ENCODE data around the gene HECTD4. TPM values are rescaled to one million over a fixed set of nuclear protein-coding genes. Genes with fewer than 3 reads are reported as not detected.
"Not testable (repeated sequence)": the region's sequence is repeated elsewhere in the genome, so short reads cannot be mapped to it uniquely, and the experiment has no call there.

HECTD4 gene
- total and polyA plus RNA-seq, 10 donors, result 5.4 to 70.8 (median 50.1) TPM

DNA sequence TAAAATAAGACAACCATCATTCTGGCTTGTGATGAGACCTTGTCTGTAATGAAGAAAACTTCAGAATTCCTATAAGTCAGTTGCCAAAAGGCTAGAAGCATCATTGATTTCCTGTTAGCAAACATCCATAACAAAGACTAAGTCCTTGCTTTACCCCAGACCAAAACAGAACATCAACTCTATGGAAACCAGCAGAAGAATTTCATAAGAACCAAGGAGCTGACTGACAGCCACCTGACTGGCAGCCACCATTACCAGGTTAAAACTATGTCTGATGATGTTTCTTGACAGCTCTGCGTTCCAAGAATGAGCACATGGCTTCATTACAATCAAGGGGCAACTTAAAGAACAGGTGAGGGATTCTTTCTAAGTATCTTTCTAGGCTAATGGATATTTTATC, 29.3 kb downstream of the HECTD4 start:
- TF ChIP-seq, protein P1, sequence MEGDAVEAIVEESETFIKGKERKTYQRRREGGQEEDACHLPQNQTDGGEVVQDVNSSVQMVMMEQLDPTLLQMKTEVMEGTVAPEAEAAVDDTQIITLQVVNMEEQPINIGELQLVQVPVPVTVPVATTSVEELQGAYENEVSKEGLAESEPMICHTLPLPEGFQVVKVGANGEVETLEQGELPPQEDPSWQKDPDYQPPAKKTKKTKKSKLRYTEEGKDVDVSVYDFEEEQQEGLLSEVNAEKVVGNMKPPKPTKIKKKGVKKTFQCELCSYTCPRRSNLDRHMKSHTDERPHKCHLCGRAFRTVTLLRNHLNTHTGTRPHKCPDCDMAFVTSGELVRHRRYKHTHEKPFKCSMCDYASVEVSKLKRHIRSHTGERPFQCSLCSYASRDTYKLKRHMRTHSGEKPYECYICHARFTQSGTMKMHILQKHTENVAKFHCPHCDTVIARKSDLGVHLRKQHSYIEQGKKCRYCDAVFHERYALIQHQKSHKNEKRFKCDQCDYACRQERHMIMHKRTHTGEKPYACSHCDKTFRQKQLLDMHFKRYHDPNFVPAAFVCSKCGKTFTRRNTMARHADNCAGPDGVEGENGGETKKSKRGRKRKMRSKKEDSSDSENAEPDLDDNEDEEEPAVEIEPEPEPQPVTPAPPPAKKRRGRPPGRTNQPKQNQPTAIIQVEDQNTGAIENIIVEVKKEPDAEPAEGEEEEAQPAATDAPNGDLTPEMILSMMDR (IDR thresholded peaks at IDR 0.05 in 8 of 11, conservative IDR thresholded peaks at IDR 0.05 in 3 of 11), result no peak
- TF ChIP-seq POLR2A (IDR thresholded peaks at IDR 0.05), result no peak
- TF ChIP-seq POLR2AphosphoS5 (IDR thresholded peaks at IDR 0.05), result no peak
- intact Hi-C loops (cut with DNase I; ENCODE audit: low total_unique reads), result no loop called here
- Histone ChIP-seq H3K4me1 (peaks cover 0 to 77% (median 24%) of the 10 kb centered on the region in 6 donors), H3K27me3 (replicated peaks in 1 of 7) (no peaks in the 10 kb centered on the region), H3K9me3 (no peaks in the 10 kb centered on the region), H3K36me3 (no peaks in the 10 kb centered on the region), H3K4me3 (no peak overlapping the region), H3K27ac (peak overlapping the region in 2 of 8 donors; percentile 50 to 51)
- no peak for DNase-seq
- 96 to 100% (median 100%) methylated on average over 1 of the region's 1 CpG for WGBS, 5 donors

DNA sequence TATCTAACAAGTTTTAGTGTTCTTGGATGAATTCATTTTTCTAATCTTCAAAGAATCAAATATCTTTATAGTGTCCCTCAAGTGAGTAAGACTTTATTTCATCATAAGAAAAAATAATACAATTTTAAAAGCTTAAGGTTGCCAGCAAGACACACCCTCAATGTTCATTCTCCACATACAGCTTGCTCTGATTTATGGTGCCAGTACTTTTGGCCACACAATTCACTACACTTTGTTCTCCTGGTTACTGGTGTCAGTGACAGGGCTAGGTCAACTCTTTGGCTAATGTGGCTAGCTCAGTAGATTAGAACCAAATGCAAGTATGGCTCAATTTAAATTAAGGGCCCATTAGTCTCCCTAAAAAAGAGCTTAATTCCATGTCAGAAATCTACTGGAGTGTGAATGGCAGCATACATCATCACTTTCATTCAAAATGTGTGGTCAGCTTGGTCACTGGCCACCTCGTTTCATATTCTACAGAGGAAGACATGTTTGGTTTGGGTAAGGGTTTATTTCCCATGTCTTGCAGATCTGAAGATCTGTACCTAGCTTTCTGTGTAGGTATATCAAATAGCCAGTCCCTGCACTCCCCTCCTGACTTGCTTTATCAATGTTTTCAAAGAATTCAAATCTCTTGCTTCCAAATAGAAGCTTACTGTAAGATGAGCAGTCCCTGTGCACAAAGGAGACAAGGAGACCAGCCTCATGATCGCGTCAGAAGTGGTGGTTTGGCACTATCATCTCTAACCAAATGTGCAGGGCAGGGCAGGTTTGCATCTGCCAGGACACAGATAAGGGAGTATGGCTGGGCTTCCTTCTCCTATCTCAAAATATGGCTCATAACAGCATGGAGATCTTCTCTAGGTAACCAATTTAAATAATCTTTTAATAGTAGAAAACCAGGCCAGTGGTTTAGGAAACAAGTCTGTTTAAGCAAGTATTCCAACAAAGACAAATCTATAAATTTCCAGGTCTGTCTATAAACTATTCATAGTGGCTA, 31.3 kb downstream of the HECTD4 start:
- no peak overlapping the region for H3K4me3 ChIP-seq
- H3K36me3 ChIP-seq, result no peaks in the 10 kb centered on the region
- 45 to 70% (median 52%) methylated on average over 3 of the region's 3 CpGs for WGBS, 5 donors
- no peaks in the 10 kb centered on the region for H3K27me3 ChIP-seq (replicated peaks in 1 of 7)
- H3K9me3 ChIP-seq, result no peaks in the 10 kb centered on the region
- no peak for DNase-seq
- H3K4me1 ChIP-seq, result peaks cover 0 to 87% (median 35%) of the 10 kb centered on the region in 6 donors
- TF ChIP-seq POLR2AphosphoS5 (IDR thresholded peaks at IDR 0.05) (no peak), POLR2A (IDR thresholded peaks at IDR 0.05) (no peak)
- TF ChIP-seq, protein P1 (IDR thresholded peaks at IDR 0.05 in 8 of 11, conservative IDR thresholded peaks at IDR 0.05 in 3 of 11), result no peak
- intact Hi-C loops (cut with DNase I; ENCODE audit: low total_unique reads), result no loop called here
- no peak overlapping the region for H3K27ac ChIP-seq

DNA sequence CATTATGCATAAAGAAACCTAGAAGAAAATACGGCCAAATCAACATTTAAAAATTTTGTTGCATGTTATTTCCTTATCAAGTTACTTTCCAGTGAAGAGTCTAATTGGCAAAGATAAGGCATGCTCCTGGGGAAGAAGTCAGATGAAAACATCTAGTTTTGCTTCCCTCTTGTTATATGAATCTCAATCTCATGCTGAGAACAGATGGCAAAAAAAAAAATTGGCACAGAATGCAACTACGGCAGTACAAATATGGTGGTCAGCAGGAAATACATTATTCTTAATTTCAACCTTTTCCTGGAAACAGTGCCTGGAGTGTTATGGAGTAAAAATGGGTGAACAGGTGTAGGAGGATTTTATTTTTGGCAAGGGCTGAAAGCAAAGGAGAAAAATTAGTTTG, 32.8 kb downstream of the HECTD4 start:
- no peaks in the 10 kb centered on the region for H3K9me3 ChIP-seq
- H3K27me3 ChIP-seq (replicated peaks in 1 of 7), result no peaks in the 10 kb centered on the region
- no peak for DNase-seq
- H3K36me3 ChIP-seq, result no peaks in the 10 kb centered on the region
- peak overlapping the region in 1 of 8 donors; percentile 3 for H3K27ac ChIP-seq
- H3K4me3 ChIP-seq, result no peak overlapping the region
- H3K4me1 ChIP-seq, result peaks cover 0 to 92% (median 37%) of the 10 kb centered on the region in 6 donors
- TF ChIP-seq, protein P1 (IDR thresholded peaks at IDR 0.05 in 8 of 11, conservative IDR thresholded peaks at IDR 0.05 in 3 of 11), result no peak
- TF ChIP-seq POLR2A (IDR thresholded peaks at IDR 0.05) (no peak), POLR2AphosphoS5 (IDR thresholded peaks at IDR 0.05) (no peak)
- WGBS, 5 donors, result 59 to 67% (median 64%) methylated on average over 2 of the region's 2 CpGs
- intact Hi-C loops (cut with DNase I; ENCODE audit: low total_unique reads), result no loop called here

DNA sequence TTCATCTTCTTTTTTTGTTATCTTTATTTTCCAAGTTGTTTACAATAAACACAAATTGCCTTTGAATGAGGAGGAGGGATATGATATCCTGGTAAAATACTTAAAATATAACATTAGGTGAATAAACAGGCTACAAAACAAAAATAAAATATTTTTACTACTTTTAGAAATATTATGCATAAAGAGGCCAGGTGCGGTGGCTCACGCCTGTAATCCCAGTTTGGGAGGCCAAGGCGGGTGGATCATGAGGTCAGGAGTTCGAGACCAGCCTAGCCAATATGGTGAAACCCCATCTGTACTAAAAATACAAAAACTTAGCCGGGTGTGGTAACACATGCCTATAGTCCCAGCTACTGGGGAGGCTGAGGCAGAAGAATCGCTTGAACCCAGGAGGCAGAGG, 33.3 kb downstream of the HECTD4 start:
- WGBS, 5 donors, result 94 to 96% (median 94%) methylated on average over 6 of the region's 6 CpGs
- H3K4me3 ChIP-seq; intact Hi-C loops (cut with DNase I; ENCODE audit: low total_unique reads); H3K9me3 ChIP-seq; DNase-seq; H3K27ac ChIP-seq; H3K27me3 ChIP-seq (replicated peaks in 1 of 7); H3K36me3 ChIP-seq: not testable (repeated sequence)
- peaks cover 0 to 92% (median 32%) of the 10 kb centered on the region in 6 donors for H3K4me1 ChIP-seq
